ENCODE results near the gene SRGAP2C.
"Not testable (repeated sequence)": the region's sequence is repeated elsewhere in the genome, so short reads cannot be mapped to it uniquely, and the experiment has no call there.

- not testable (repeated sequence) for TF ChIP-seq CTCF, POLR2AphosphoS5 (IDR thresholded peaks at IDR 0.05)
Measured at GRCh38 chr1:121205786-121206711, 21.3 kb downstream of the SRGAP2C start.
